ENCODE data around the gene COL4A3.
"Not testable (repeated sequence)": the region's sequence is repeated elsewhere in the genome, so short reads cannot be mapped to it uniquely, and the experiment has no call there.

Gene COL4A3

DNA sequence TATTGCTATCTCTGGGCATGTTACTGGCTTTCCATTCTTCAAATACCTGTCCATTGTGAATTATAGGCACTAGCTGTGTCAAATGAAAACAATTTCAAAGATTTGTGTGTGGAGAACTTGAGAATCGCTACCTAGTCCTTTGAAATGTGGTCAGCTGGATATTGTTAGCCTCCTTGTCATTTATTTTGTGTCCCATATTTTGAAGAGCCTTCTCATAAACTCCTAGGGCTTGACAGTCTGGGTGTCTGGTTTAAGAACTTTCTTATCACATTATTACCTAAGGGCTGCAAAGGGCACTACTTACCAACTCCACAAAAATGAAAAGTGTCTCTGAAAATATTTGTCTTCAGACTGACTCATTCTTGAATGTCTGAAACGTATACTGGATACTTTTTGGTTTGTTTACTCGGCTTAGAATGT, 50.2 kb downstream of the COL4A3 start:
- DNase-seq (ENCODE audit: low read depth) = peak; percentile 26

DNA sequence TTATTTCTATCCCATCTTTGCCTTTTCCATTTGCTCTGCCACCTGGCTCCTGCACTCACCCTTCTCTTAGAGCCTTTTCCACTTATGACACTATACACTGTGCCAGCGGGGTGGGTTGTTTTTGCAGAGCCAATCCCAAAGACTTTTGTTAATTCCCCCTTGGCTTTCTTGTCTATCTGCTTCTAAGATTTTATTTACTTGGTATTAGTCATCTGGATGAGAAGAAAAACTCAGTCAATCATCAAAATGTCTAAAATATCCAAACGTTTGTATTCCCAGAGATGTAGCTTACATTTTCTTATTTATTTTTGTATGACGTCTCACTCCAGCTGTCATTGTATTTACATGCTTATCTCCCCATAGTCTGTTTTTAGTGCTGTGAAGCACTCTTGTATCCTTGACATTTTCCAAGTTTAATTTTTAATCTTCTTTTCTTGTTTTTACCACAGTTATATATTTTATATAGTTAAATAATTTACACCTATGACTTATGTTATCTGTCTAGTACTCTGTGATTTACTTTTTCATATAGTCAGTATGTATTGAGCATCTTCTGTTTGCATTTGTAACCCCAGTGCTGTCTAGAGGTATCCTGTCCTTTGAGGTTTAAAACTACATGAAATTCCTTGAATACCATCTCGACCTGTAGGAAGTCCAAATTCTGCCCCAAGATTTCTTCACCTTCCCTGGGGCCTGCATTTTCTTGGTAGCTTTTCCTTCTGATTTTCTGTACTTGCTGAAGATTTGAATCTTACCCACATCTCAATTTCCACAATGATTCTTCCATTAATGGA, 55.1 kb downstream of the COL4A3 start:
- DNase-seq (ENCODE audit: low read depth) = no peak

DNA sequence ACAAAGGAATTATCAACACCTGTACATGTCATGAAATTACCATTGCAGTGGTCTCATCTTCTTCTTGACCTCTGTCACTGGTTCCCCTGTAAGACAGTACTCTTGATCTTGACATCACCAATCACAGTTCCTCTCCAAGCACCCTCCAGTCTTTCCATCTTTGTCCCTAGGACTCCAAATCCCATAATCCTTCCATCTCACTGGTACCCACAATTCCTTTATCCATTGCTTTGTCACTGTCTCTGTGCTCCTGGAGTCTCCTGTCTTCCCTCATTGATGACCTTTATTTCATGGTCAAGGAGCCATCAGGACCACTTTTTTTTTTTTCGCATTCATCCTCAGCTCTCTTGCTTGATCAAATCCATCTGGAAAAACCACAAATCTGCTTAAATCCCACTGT, 56.7 kb downstream of the COL4A3 start:
- DNase-seq (ENCODE audit: low read depth) = no peak

DNA sequence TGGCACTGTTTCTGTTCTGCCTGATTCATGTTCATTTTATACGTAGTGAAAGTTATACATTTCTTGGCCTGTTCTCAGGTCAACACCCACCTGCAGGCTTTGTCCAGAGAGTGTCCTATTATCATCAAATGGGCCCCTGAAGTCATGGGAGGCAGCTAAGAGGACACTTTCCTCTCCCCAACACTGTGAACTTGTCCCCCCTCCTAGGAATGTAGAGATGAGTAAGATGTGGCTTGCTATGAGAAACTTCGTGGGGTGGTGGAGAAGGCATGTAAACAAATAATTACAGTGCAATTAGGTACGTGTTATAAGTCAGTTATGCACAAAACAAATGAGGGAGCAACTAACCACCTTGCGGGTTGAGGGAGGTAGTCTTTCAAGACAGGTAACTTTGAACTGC, 57.9 kb downstream of the COL4A3 start:
- no peak for DNase-seq (ENCODE audit: low read depth)

DNA sequence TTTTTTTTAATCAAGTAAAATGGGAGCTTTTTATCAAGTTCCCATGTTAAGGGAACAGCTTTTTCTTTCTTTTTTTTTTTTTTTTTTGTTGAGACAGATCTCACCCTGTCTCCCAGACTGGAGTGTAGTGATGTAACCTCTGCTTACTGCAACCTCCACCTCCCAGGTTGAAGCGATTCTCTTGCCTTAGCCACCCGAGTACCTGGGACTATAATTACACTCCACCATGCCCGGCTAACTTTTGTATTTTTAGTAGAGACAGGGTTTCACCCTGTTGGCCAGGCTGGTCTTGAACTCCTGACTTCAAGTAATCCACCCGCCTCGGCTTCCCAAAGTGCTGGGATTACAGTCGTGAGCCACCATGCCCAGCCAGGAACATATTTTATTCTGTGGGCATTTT, 61.2 kb downstream of the COL4A3 start:
- not testable (repeated sequence) for DNase-seq (ENCODE audit: low read depth)

DNA sequence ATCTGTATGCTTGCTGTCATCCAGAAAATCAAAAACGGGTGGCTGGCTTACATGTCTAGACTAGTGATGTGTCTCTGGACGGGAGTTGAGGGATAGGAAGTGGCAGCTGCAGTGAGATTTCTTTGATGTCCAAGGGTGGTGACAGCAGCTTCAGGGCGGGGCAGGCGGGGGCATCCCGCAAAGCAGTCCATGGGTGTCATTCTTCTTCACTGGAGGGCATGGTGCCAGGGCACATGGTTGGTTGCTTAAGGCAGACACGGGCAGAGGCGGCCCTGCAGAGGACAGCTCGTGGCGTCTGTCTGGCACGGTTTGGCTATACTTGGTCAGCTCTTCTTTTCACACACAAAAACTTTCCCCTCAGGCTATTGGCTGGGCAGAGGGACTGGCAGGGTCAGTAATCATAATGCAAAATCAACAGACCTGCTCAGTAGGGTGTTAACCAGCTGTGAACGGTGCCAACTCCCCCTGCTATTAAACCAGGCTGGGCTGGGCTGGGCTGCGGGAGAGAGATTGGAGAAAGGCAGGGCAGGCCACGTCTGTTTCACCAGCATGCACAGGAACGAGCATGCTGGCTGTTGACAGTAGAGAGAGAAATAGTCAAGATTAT, 63.7 kb downstream of the COL4A3 start:
- DNase-seq (ENCODE audit: low read depth) = no peak

DNA sequence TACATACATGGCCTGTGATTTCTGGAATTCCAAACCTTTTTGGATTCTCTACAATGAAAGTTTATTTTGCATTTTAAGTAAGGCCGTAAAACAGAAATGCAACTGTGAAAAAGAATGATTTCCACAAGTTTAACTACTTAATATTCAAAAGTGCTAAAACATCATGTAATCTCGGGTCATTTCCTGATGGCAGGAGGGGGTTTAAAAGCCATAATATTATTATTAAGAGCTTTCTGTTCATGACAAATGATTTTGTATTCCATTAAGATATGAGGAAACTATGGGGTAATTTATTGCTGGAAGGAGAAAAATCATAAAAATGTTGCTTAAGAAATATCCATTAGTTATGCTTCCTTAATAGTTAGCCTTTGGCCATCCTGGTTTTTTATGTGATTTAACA, 65.7 kb downstream of the COL4A3 start:
- DNase-seq (ENCODE audit: low read depth) = no peak

DNA sequence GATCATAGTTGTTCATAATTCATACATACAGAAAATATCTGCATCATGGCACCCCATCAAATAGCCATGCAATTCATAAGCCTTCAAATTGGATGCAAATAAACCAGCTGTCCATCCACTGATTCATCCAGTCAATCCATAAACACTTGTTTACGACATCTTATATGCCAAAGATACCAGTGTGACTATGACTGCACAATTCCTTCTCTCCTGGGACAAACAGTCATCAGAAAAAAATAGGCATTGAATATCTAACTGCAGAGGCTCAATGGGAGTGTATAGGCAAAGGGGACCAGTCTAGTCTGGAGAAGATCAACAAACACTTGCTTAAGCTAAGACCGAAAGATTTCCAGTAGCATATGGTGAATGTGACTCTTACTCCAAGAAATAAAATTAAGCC, 70.0 kb downstream of the COL4A3 start:
- DNase-seq (ENCODE audit: low read depth) = no peak

DNA sequence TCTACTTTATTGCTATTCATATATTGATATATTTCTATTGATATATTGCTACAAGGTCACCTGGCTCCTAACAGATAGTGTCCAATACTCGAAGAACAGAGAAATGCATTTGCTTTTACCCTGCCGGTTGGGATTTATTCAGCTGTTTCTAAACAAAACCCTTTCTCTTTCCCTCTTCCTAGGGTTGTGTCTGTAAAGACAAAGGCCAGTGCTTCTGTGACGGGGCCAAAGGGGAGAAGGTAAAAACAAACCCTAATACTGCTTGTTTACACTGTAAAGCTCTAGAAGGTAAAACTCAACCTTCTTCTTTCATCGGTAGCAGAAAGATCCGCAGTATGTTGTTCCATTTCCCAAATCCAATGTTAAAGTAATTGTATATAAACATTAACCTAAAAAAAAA, 73.4 kb downstream of the COL4A3 start:
- no peak for DNase-seq (ENCODE audit: low read depth)

DNA sequence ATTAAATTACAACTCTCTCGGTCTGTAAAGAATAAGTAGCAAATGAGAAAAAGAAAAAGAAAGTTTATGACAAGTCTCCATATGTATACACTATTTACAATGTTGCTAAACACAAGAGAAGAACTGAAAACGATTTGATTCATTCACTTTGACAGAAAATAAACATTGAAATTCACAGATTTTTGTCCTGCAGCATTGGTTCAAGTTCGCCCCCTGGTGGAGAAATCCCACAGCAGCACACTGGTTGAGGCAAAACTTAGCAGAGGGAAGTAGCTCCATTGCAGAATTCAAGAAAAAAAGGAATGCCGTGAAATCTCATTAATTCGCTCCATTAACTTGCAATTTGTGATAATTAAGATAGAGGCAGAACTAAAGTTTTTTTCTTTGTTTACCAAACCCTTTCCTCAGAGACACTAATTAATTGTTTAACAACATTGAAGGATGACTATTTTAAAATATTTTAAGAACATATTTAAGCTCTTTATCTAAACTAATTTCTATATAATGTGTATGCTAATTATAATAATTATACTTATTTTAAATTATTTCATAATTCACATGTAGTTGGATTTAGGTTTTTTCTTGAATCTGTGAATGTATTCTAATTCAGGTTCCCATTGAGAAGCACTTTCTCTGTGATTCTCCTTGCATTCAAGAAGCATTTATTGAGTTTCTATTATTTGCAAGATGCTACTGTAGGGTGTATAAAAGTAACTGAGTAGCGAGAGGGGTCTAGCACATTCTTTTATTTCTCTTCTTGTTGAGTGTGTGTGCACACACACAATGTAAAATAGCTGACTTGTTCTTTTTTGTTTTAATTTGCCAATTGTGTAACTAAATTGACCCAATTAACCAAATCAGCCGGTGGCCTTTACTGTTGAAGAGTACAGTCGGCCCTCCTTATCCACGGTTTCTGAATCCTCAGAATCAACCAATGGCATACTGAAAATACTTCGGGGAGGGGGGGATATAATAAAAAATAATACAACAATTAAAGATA, 74.1 kb downstream of the COL4A3 start:
- peak; percentile 52 for DNase-seq (ENCODE audit: low read depth)

DNA sequence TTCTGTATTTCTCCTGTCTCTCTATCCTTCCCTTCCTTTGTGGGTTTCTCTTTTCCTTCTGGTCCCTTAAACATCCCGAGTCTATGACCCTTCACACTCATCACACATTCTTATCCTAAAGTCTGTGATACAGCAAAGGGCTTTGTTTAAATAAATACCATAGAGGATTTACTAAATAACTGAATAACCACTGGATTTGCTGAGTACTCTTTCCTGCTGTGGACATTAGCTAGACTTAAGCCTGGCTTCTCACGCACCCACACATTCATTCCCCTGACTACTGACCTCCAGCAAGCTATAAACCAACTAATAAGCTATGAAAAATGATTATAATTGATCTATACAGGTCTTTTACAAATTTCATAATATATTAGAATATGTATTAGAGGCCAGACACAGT, 76.6 kb downstream of the COL4A3 start:
- no peak for DNase-seq (ENCODE audit: low read depth)

DNA sequence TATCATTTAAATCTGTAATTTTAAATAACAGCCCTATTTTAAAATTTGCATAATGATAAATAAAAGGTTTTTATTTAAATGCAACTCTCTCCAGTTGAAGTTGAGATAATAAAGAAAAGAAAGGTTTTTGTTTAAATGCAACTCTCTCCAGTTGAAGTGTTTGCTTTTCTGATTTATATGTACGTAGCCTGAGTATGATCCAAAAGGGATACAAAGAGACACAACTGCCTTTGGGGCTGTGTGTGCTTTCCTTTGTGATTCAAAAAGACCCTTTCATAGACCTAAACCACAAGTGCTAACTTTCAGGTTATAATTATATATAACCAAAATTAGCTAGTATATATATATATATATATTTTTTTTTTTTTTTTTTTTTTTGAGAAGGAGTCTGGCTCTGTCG, 84.5 kb downstream of the COL4A3 start:
- no peak for DNase-seq (ENCODE audit: low read depth)

DNA sequence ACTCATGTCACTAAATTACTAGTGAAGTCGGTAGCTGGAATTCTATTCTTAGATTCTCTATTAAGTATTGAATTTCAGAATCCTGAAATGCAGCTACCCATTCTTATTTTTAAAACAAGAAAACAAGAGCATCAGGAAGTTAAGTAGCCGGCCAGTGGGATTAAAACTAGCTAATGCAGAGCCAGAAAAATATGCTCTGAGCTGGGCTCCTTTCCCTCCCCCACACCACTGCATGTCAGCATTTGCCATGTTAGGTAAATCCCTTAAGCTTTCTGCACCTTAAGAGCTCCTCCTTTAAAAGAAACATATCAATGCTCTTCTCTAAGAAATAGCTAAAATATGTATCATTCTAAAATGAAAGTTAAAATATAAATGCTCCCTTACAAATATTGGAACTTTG, 88.4 kb downstream of the COL4A3 start:
- peak; percentile 11 for DNase-seq (ENCODE audit: low read depth)

DNA sequence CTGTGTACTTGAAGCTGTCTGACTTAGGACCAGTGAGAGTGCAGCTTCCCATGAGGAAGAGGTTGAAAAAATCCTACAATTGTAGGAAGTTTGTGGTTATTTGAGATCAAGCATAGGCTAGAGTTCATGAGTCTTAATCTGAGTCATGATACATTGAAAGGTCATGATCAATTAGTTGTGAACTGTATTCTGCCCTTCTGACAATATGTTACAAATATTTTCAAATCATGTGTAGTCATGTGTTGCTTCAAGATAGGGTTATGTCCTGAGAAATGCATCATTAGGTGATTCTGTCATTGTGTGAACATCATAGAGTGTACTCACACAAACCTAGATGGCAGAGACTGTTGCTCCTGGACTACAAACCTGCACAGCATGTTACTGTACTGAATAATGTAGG, 92.2 kb downstream of the COL4A3 start:
- DNase-seq (ENCODE audit: low read depth) = no peak

DNA sequence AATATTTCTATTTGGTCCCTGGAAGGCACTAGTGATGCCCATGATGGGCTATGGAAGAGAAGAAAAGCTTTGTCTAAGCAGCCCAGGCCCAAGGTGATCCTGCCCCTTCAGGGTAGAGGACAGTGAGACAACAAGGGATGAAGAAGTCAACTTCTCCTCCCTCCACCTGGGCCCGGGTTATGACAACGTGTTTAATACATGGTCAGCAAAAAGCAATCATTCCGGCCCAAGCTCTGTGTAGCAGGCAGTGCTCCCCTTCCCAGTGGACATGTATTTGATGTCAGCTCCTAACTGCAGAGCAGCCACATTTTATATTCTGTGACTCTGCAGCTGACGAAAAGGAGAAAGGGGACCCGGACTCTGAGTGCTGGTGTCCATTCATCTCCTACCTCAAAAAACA, 93.4 kb downstream of the COL4A3 start:
- DNase-seq (ENCODE audit: low read depth) = no peak

DNA sequence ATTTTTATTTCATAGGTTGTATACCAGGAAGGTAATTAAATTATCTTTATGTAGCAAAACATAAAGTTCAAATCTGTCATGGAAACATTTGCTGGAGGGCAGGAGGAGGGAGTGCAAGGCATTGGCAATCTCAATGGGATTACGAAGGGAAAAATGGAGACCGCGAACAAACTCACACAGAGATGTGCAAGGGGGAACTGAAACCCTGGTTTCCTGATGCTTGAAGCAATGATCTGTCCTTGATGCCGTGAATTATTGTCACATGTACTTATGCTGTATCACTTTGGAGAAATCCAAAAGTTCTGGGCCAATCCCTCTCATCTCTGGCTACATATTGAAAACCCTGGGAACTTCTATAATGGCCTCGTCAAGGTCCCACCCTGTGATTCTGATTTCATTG, 95.6 kb downstream of the COL4A3 start:
- no peak for DNase-seq (ENCODE audit: low read depth)

DNA sequence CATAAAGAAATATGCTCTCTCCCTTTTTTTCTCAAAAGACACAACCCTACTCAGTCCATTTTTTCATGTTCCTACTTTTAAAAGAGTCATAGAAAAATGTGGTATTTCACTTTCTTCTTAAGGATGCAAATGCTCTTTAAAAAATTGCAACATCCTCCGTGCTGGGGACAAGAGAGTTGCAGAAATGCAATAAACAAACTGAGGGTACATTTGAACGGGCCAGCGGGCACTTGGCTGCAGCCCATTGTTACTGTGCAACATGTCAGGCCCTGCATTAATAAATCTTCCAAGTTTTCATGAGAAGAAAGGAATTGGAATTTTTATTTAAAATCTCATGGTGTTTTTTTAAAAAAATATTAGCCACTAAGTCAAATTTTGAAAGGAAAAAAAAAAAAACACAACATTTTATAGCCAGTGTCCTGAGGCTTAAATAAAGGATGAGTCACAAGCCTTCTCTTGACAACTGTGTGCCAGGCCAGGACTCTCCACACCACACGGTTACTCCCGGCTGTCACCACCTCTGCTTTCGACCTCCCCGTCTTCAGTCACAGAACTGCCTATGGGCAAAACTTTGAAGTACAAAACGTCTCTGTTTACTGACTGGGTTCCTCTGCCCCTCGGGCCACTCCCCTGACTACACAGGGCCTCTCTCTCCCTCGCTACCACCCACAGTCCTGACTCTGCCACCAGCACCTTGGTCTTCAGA, 103.1 kb downstream of the COL4A3 start:
- DNase-seq (ENCODE audit: low read depth) = peak; percentile 23

DNA sequence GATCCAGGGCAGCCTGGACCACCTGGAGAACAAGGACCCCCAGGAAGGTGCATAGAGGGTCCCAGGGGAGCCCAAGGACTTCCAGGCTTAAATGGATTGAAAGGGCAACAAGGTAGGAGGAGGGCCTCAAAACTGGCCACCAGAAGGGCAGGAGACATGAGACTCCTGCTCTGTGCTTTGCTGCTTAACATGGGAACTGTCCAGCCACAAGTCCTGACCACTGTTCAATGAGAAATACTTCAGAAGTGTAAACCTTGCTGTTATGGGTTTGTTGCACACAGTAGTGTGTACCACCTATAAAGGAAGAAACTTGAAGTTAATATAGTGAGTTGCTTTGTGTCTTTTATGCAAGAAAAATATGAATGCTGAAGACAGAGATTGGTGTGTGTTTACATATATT, 116.5 kb downstream of the COL4A3 start:
- DNase-seq (ENCODE audit: low read depth) = peak; percentile 10

DNA sequence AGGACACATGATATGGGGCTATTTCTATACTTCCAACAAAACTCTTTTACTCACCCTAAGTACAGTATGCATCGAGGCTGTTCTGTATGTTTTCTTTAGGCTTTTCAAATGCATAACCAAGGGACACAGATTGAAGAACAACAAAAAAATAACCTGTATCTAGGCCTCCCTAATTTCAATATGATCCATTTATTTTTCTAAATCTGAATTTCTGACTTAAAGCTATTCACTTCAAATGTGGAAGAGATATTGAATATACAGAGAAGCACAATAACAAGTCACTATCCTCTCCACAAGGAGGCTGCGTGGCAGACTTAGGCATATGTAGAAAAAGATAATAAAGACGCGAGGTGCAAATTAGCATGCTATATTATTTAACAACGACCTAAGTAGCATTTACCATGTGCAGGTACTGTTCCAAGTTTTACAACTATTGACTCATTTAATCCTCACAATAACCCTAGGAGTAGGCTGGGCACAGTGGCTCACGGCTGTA, 121.4 kb downstream of the COL4A3 start:
- DNase-seq (ENCODE audit: low read depth) = no peak

DNA sequence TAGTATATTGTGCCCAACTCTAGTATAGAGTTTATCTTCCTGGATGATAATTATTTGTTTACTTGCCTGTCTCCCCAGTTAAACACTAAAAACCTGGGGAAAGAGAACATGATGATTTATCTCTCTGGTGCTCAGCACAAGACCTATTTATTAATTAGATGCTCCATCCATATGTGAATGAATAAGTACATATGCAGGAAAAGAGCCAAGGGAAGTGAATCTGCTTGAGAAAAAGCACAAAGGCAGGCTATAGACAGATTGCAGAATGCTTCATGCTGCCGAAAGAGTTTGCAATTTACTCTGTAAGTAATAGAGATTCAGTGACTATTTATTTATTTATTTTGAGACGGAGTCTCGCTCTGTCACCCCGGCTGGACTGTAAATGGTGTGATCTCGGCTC, 123.3 kb downstream of the COL4A3 start:
- DNase-seq (ENCODE audit: low read depth) = no peak

DNA sequence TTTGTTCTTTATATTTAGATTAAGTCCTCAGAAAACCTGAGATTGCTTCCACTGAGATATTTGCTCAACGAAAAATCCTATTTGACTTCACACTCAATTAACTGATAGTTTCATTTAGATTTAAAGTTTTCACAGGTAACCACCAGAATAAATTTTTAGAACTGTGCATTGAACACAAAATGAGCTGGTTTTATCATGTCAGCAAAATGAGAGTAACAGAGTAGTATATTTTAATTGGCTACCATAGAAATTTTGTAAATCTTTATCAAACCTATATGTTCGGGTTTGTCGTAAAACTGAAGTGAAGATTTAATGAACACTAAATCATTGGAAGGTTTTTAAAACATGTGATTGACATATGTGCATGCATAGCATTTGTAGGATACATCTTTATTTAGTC, 127.9 kb downstream of the COL4A3 start:
- DNase-seq (ENCODE audit: low read depth) = no peak

DNA sequence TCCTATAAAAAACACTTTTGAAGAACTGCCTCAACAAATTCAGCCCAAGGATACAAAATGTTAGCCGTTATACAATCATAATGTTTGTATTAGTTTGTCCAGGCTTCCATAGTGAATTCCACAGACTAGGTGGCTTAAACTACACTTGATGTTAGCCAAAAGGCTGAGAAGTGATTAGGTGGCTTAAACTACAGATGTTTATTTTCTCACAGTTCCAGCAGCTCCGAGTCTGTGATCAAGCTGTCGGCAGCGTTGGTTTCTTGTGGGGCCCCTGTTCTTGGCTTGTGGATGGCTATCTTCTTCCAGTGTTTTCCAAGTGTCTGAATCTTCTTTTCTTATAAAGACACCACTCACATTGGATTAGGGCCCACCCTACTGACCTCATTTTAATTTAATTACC, 129.1 kb downstream of the COL4A3 start:
- no peak for DNase-seq (ENCODE audit: low read depth)

Data from amniotic epithelial cell (primary cell).